AG09309 (cell line): ENCODE data around the gene TMPRSS6.

Experiments
- DNase-seq: peaks from one replicate; pipeline ENCODE4 v3.0.0-alpha.2; 2010; ENCODE audit warnings: low read depth
- H3K4me3 ChIP-seq: 2 replicates; pipeline ENCODE4 v1.5.1; 2011; ENCODE audit warnings: mild to moderate bottlenecking, low read depth, low read length, moderate library complexity; ENCODE audit not compliant: control insufficient read depth
- TF ChIP-seq, protein P1 (sequence below): IDR thresholded peaks from 2 replicates; pipeline ENCODE4 v1.5.1; 2011; ENCODE audit warnings: mild to moderate bottlenecking, low read depth, low read length, inconsistent platforms; ENCODE audit not compliant: insufficient read depth, control insufficient read depth; ENCODE audit errors: missing control alignments

Gene TMPRSS6

GRCh38 chr22:37025500-37026070, 83.9 kb downstream of the TMPRSS6 start:
- TF ChIP-seq, protein P1, sequence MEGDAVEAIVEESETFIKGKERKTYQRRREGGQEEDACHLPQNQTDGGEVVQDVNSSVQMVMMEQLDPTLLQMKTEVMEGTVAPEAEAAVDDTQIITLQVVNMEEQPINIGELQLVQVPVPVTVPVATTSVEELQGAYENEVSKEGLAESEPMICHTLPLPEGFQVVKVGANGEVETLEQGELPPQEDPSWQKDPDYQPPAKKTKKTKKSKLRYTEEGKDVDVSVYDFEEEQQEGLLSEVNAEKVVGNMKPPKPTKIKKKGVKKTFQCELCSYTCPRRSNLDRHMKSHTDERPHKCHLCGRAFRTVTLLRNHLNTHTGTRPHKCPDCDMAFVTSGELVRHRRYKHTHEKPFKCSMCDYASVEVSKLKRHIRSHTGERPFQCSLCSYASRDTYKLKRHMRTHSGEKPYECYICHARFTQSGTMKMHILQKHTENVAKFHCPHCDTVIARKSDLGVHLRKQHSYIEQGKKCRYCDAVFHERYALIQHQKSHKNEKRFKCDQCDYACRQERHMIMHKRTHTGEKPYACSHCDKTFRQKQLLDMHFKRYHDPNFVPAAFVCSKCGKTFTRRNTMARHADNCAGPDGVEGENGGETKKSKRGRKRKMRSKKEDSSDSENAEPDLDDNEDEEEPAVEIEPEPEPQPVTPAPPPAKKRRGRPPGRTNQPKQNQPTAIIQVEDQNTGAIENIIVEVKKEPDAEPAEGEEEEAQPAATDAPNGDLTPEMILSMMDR: no peak
- DNase-seq: no peak
- H3K4me3 ChIP-seq: no peak overlapping the region

DNA sequence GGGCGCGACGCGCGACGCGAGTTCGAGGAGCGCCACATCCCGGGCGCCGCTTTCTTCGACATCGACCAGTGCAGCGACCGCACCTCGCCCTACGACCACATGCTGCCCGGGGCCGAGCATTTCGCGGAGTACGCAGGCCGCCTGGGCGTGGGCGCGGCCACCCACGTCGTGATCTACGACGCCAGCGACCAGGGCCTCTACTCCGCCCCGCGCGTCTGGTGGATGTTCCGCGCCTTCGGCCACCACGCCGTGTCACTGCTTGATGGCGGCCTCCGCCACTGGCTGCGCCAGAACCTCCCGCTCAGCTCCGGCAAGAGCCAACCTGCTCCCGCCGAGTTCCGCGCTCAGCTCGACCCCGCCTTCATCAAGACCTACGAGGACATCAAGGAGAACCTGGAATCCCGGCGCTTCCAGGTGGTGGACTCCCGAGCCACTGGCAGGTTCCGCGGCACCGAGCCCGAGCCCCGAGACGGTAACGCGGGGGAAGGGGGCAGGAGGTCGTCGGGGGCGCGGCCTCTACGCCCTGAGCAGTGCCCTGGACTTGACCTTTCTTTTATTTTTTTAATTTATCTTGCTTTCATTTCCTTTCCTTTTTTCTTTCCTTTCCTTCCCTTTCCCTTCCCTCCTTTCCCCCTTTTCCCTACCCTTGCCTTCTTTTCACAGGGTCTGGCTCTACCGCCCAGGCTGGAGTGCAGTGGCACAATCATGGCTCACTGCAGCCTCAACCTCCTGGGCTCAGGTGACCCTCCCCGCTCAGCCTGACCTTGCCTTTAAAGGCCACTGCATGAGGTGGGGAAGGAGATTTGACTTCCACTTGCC, 85.0 kb downstream of the TMPRSS6 start:
- no peak for DNase-seq
- no peak overlapping the region for H3K4me3 ChIP-seq
- TF ChIP-seq, protein P1: no peak

DNA sequence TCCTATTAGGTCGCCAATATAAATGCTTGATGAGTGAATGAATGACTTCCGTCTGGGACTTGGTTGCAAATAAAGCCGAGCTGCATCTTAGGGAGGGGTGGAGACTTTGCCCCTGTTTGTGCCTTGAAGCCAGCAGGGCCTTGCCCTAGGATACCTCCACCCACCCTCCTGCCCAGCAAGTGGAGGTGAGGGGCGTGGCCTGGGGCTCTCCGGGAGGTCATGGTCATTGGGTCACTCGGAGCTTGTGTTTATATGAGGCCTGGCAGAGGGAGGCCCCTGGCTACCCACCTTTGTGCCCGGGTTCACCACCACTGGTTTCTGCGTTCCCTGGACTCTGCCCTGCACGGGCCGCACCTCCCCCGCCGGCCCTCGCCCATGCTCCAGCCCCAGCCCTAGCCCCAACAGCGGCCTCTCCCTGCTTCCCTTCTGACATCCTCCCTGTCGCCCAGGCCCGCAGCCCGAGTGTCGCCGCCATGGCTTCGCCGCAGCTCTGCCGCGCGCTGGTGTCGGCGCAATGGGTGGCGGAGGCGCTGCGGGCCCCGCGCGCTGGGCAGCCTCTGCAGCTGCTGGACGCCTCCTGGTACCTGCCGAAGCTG, 85.7 kb downstream of the TMPRSS6 start:
- no peak for DNase-seq
- H3K4me3 ChIP-seq: no peak overlapping the region
- TF ChIP-seq, protein P1: no peak

DNA sequence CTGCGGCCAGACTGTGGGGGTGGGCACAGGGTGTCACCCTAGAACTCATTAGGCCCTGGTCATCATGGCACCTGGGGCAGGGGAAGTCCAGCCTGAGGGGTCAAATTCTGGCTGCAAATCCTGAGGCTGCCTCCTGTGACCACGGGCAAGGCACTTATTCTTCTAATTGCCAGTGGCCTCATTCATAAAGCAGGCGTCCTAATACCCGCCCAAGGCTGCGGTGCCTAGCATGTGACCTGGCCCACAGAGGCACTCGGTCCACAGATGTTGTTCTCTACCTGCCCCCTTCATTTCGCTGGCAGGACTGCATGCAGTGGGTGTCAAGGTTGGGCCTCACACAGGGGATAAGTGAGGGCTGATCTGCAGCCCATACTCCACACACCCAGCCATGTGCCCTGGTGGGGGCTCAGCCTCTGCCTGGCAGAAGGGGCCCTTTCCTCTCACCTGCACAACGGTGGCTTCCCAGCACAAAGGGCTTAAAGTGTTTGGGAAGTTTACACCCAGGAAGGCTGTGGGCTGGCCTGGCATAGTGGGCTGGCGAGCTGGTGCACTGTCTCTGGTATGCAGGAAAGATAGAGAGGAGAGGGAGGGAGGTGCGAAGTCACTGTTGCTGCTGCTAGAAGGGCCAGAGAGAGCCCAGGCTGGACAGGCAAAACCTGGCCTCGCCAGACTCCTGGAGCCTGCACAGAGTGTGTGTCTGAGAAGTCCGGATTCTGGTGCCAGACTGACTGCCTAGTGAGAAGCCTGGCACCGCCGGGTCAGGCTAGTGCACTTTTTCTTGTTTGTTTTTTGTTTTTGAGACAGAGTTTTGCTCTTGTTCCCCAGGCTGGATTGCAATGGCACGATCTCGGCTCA, 86.8 kb downstream of the TMPRSS6 start:
- TF ChIP-seq, protein P1: no peak
- H3K4me3 ChIP-seq: no peak overlapping the region
- DNase-seq: no peak

DNA sequence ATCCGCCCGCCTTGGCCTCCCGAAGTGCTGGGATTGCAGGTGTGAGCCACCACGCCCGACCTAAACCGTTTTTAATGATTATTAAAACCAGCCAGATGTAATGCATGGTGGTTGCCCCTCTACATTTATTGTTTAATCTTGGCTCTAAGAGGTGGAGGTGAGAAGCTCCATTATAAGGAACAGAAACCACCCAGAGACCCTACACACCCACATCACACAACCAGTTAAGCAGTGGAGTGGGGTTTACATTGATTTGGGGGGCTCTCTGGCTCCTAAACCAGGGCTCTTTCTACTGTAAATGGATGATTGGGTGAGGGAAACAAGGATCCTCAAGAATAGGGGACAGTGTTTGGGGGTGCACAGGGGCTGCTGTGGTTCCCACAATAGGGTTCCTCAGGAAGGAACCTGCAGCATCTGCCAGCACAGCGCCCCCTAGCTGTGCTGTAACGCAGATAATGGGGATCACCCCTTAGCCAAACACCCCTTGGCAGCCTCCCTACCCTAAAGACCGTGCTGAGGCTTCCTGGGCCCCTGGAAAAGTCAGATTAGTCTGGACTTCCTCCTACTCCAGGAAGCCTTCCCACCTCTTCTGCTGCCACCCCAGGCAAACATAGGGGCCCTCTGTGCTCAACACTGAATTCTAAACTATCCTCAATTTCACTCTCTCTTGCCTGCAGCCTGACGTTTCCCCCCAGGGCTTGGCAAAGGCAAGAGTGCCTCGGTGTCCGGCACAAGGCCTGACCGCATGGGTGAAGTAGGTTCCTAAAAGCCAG, 87.6 kb downstream of the TMPRSS6 start:
- TF ChIP-seq, protein P1: peak; percentile 85
- no peak for DNase-seq
- no peak overlapping the region for H3K4me3 ChIP-seq
